ENCODE measurements around the gene QTRT2.

DNA sequence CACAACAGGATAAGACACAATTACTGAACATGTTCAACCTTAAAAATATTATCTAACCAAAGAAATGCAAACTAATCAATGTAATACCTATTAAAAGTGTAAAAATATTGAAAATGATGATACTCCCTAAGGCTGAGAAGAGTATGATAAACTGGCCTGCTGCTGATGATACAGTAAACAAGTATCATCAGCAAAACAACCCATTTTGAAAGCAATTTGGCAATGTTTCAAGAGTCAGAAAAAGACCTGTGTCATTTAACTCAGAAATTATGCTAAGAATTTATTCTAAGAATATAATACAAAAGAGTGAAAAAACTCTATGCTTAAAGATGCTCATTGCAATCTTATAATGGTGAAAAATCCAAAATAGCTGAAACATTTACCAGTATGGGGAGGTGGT, 22.3 kb upstream of the QTRT2 start:
- TF ChIP-seq POLR2AphosphoS5 (IDR thresholded peaks at IDR 0.05; ENCODE audit: low read depth, low read length) (no peak), POLR2A (IDR thresholded peaks at IDR 0.05; ENCODE audit: low read depth, low read length) (no peak), TAF1 (IDR thresholded peaks at IDR 0.05; ENCODE audit: low read depth, low read length) (no peak), SPI1 (IDR thresholded peaks at IDR 0.05; ENCODE audit: low read depth, low read length) (no peak), PAX5 (IDR thresholded peaks at IDR 0.05; ENCODE audit: insufficient read depth, low read length, severe bottlenecking) (no peak)

All from GM12891 (cell line).